ENCODE results near the gene PARN.
A peak's percentile ranks its signal among the peaks of the same experiment; 100 is the strongest.
"Not testable (repeated sequence)": the region's sequence is repeated elsewhere in the genome, so short reads cannot be mapped to it uniquely, and the experiment has no call there.

The PARN gene

GRCh38 chr16:14418795-14419225 lies 211.2 kb downstream of the PARN start:
- Mint-ChIP-seq H3K27ac (peak overlapping the region in 1 of 2 donors; percentile 52), H3K4me1 (no peaks in the 10 kb centered on the region), H3K27me3 (no peaks in the 10 kb centered on the region), H3K9me3 (peaks cover 0 to 5% of the 10 kb centered on the region in 2 donors), H3K4me3 (no peak overlapping the region)
- DNase-seq (no peak), ATAC-seq (no peak)

- Mint-ChIP-seq H3K4me3 (no peak overlapping the region), H3K27me3 (no peaks in the 10 kb centered on the region), H3K27ac (no peak overlapping the region), H3K4me1 (no peaks in the 10 kb centered on the region), H3K9me3 (peaks cover 0 to 5% of the 10 kb centered on the region in 2 donors)
- ATAC-seq (no peak), DNase-seq (no peak)
Measured at GRCh38 chr16:14416184-14416583, 213.9 kb downstream of the PARN start.

- H3K9me3 Mint-ChIP-seq, result peaks cover 0 to 5% of the 10 kb centered on the region in 2 donors
- ATAC-seq (no peak), DNase-seq (no peak)
- H3K27ac Mint-ChIP-seq, result no peak overlapping the region
- H3K27me3 Mint-ChIP-seq, result no peaks in the 10 kb centered on the region
- H3K4me3 Mint-ChIP-seq, result no peak overlapping the region
- H3K4me1 Mint-ChIP-seq, result no peaks in the 10 kb centered on the region
Measured at GRCh38 chr16:14415291-14415690, 214.8 kb downstream of the PARN start.

- Mint-ChIP-seq H3K4me1 (no peaks in the 10 kb centered on the region), H3K27ac (no peak overlapping the region), H3K27me3 (no peaks in the 10 kb centered on the region), H3K9me3 (no peaks in the 10 kb centered on the region), H3K4me3 (no peak overlapping the region)
- no peak for ATAC-seq
- DNase-seq, result no peak
Measured at GRCh38 chr16:14409563-14409962, 220.5 kb downstream of the PARN start.

GRCh38 chr16:14407786-14408399 lies 222.2 kb downstream of the PARN start:
- no peaks in the 10 kb centered on the region for H3K4me1 Mint-ChIP-seq
- no peaks in the 10 kb centered on the region for H3K27me3 Mint-ChIP-seq
- H3K9me3 Mint-ChIP-seq, result no peaks in the 10 kb centered on the region
- peak overlapping the region; percentile 84 to 89 for H3K27ac Mint-ChIP-seq
- DNase-seq (no peak), ATAC-seq (no peak)
- no peak overlapping the region for H3K4me3 Mint-ChIP-seq

- Mint-ChIP-seq H3K4me1 (no peaks in the 10 kb centered on the region), H3K4me3 (no peak overlapping the region), H3K27me3 (no peaks in the 10 kb centered on the region), H3K27ac (no peak overlapping the region), H3K9me3 (no peaks in the 10 kb centered on the region)
- DNase-seq, result peak in 1 of 2 donors; percentile 8
- ATAC-seq, result no peak
Measured at GRCh38 chr16:14405611-14406537, 224.2 kb downstream of the PARN start.

GRCh38 chr16:14403001-14403389 lies 227.1 kb downstream of the PARN start:
- H3K4me3 Mint-ChIP-seq, result not testable (repeated sequence)

GRCh38 chr16:14402114-14403000 lies 227.7 kb downstream of the PARN start:
- not testable (repeated sequence) for H3K27me3 Mint-ChIP-seq, H3K4me1 Mint-ChIP-seq, H3K9me3 Mint-ChIP-seq, DNase-seq, H3K4me3 Mint-ChIP-seq, H3K27ac Mint-ChIP-seq, ATAC-seq

More at GRCh38 chr16:14403001-14403389, 227.1 kb downstream of the PARN start:
- DNase-seq, H3K27me3 Mint-ChIP-seq, H3K9me3 Mint-ChIP-seq, H3K4me1 Mint-ChIP-seq, ATAC-seq: not testable (repeated sequence)
- H3K27ac Mint-ChIP-seq, result peak overlapping the region in 1 of 2 donors; percentile 54

GRCh38 chr16:14401711-14402061 lies 228.4 kb downstream of the PARN start:
- not testable (repeated sequence) for H3K4me3 Mint-ChIP-seq, H3K9me3 Mint-ChIP-seq, DNase-seq, H3K27ac Mint-ChIP-seq, ATAC-seq, H3K4me1 Mint-ChIP-seq, H3K27me3 Mint-ChIP-seq

- not testable (repeated sequence) for H3K9me3 Mint-ChIP-seq
- H3K27ac Mint-ChIP-seq, result peak overlapping the region in 1 of 2 donors; percentile 9
Measured at GRCh38 chr16:14400978-14401710, 228.9 kb downstream of the PARN start.

GRCh38 chr16:14400285-14400977 lies 229.6 kb downstream of the PARN start:
- no peaks in the 10 kb centered on the region for H3K27me3 Mint-ChIP-seq
- no peaks in the 10 kb centered on the region for H3K9me3 Mint-ChIP-seq
- no peaks in the 10 kb centered on the region for H3K4me1 Mint-ChIP-seq

More at GRCh38 chr16:14400978-14401710, 228.9 kb downstream of the PARN start:
- not testable (repeated sequence) for ATAC-seq, DNase-seq, H3K4me1 Mint-ChIP-seq, H3K27me3 Mint-ChIP-seq, H3K4me3 Mint-ChIP-seq

GRCh38 chr16:14399378-14400284 lies 230.4 kb downstream of the PARN start:
- DNase-seq (no peak), ATAC-seq (no peak)
- no peaks in the 10 kb centered on the region for H3K4me1 Mint-ChIP-seq
- peak overlapping the region in 1 of 2 donors; percentile 57 for H3K27ac Mint-ChIP-seq
- H3K9me3 Mint-ChIP-seq, result no peaks in the 10 kb centered on the region
- no peaks in the 10 kb centered on the region for H3K27me3 Mint-ChIP-seq
- no peak overlapping the region for H3K4me3 Mint-ChIP-seq

More at GRCh38 chr16:14400285-14400977, 229.6 kb downstream of the PARN start:
- no peak for DNase-seq
- no peak overlapping the region for H3K4me3 Mint-ChIP-seq
- ATAC-seq, result no peak
- no peak overlapping the region for H3K27ac Mint-ChIP-seq

- DNase-seq, result no peak
- Mint-ChIP-seq H3K27ac (peak overlapping the region in 1 of 2 donors; percentile 87), H3K4me3 (no peak overlapping the region), H3K4me1 (no peaks in the 10 kb centered on the region), H3K27me3 (no peaks in the 10 kb centered on the region), H3K9me3 (no peaks in the 10 kb centered on the region)
- ATAC-seq, result no peak
Measured at GRCh38 chr16:14398014-14398717, 231.9 kb downstream of the PARN start.
